OCI-LY1 (cell line): ENCODE data around the gene CDC42BPB.
"Not testable (repeated sequence)": the region's sequence is repeated elsewhere in the genome, so short reads cannot be mapped to it uniquely, and the experiment has no call there.

Experiments used
- H2AFZ ChIP-seq: fragments of 200-600 bp; sonication (generic), shearing (Covaris generic); 2 replicates; pipeline ENCODE4 v1.6.0; 2014; ENCODE audit warnings: antibody characterized with exemption, mild to moderate bottlenecking, low read length
- H3F3A ChIP-seq: fragments of 200-600 bp; sonication (generic), shearing (Covaris generic); 2 replicates; pipeline ENCODE4 v1.6.0; 2014; ENCODE audit warnings: mild to moderate bottlenecking, antibody characterized with exemption, low read length, moderate library complexity; ENCODE audit not compliant: insufficient read depth
- H3K27ac ChIP-seq: fragments of 200-600 bp; sonication (generic); 2 replicates; pipeline ENCODE4 v1.5.1; 2014; ENCODE audit warnings: low read length, mixed run types, mild to moderate bottlenecking, low read depth; ENCODE audit not compliant: poor library complexity, severe bottlenecking
- H3K27me3 ChIP-seq: fragments of 200-600 bp; sonication (generic); 2 replicates; pipeline ENCODE4 v1.6.0; 2014; ENCODE audit warnings: antibody characterized with exemption, mild to moderate bottlenecking, low read length, moderate library complexity; ENCODE audit not compliant: insufficient read depth
- H3K36me3 ChIP-seq: fragments of 200-600 bp; sonication (generic); 2 replicates; pipeline ENCODE4 v1.6.1; 2014; ENCODE audit warnings: mild to moderate bottlenecking, antibody characterized with exemption, low read length, moderate library complexity, mixed read lengths; ENCODE audit not compliant: insufficient read depth
- H3K4me1 ChIP-seq: fragments of 200-600 bp; sonication (generic); 2 replicates; pipeline ENCODE4 v1.5.1; 2014; ENCODE audit warnings: mild to moderate bottlenecking, low read length, moderate library complexity; ENCODE audit not compliant: insufficient read depth, severe bottlenecking
- H3K4me2 ChIP-seq: fragments of 200-600 bp; sonication (generic), shearing (Covaris generic); 2 replicates; pipeline ENCODE4 v1.6.1; 2014; ENCODE audit warnings: low read length
- H3K4me3 ChIP-seq: fragments of 200-600 bp; sonication (generic); 2 replicates; pipeline ENCODE4 v1.5.1; 2014; ENCODE audit warnings: low read length, low read depth, mild to moderate bottlenecking, mixed read lengths; ENCODE audit not compliant: poor library complexity, severe bottlenecking
- H3K79me2 ChIP-seq: fragments of 200-600 bp; shearing (Covaris generic); 2 replicates; pipeline ENCODE4 v1.6.1; 2016; ENCODE audit warnings: mixed run types, low read length, mixed read lengths; ENCODE audit not compliant: insufficient read depth
- H3K9ac ChIP-seq: fragments of 200-600 bp; sonication (generic), shearing (Covaris generic); 2 replicates; pipeline ENCODE4 v1.6.1; 2014; ENCODE audit warnings: mild to moderate bottlenecking, low read length, mixed read lengths
- H3K9me2 ChIP-seq: fragments of 200-600 bp; sonication (generic), shearing (Covaris generic); 2 replicates; pipeline ENCODE4 v1.6.1; 2014; ENCODE audit warnings: low read depth, mild to moderate bottlenecking, low read length, mixed read lengths
- H3K9me3 ChIP-seq: fragments of 200-600 bp; shearing (Covaris generic); 2 replicates; pipeline ENCODE4 v1.6.1; 2014; ENCODE audit warnings: low read length, mixed read lengths
- H4K20me1 ChIP-seq: fragments of 200-600 bp; sonication (generic), shearing (Covaris generic); 2 replicates; pipeline ENCODE4 v1.6.0; 2016; ENCODE audit warnings: mild to moderate bottlenecking, low read length; ENCODE audit not compliant: insufficient read depth
- CTCF ChIP-seq: fragments of 200-600 bp; sonication (generic), shearing (Covaris generic); IDR thresholded peaks from 2 replicates; pipeline ENCODE4 v1.5.1; 2017; ENCODE audit warnings: mild to moderate bottlenecking, antibody characterized with exemption, low read length, moderate library complexity, mixed read lengths
- EZH2 ChIP-seq: fragments of 200-600 bp; sonication (generic), shearing (Covaris generic); IDR thresholded peaks from 2 replicates; pipeline ENCODE4 v1.8.0; 2017; ENCODE audit warnings: borderline replicate concordance, mixed run types, mild to moderate bottlenecking, antibody characterized with exemption, low read length, moderate library complexity, mixed read lengths

The CDC42BPB gene

GRCh38 chr14:103050935-103051334, 6.4 kb downstream of the CDC42BPB start:
- no peaks in the 10 kb centered on the region for H3K79me2 ChIP-seq
- H3K4me1 ChIP-seq, result no peaks in the 10 kb centered on the region
- H3K27me3 ChIP-seq, result no peaks in the 10 kb centered on the region

DNA sequence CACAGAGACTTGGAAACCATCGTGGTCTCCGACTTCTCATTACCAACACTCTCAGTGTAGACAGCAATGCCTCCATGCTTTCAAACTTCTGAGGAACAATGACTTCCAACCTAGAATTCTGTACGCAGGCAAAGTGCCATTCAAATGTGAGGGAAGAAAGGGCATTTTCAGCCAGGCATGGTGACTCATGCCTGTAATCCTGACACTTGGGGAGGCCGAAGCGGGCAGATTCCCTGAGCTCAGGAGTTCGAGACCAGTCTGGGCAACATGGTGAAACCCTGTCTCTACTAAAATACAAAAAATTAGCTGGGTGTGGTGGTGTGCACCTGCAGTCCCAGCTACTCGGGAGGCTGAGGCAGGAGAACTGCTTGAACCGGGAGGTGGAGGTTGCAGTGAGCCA, 9.9 kb downstream of the CDC42BPB start:
- H3K4me1 ChIP-seq, H3K79me2 ChIP-seq, H4K20me1 ChIP-seq, H3K4me2 ChIP-seq, H3K4me3 ChIP-seq, H3K27me3 ChIP-seq, H3K27ac ChIP-seq, H3K36me3 ChIP-seq, H2AFZ ChIP-seq, H3K9ac ChIP-seq, H3K9me3 ChIP-seq, H3K9me2 ChIP-seq, H3F3A ChIP-seq: not testable (repeated sequence)

More at GRCh38 chr14:103050935-103051334, 6.4 kb downstream of the CDC42BPB start:
- no peaks in the 10 kb centered on the region for H3F3A ChIP-seq
- TF ChIP-seq CTCF (no peak), EZH2 (no peak)
- no peak overlapping the region for H3K4me2 ChIP-seq
- H3K4me3 ChIP-seq, result no peak overlapping the region
- H3K36me3 ChIP-seq, result no peaks in the 10 kb centered on the region
- no peaks in the 10 kb centered on the region for H3K9me2 ChIP-seq
- H3K9me3 ChIP-seq, result no peaks in the 10 kb centered on the region
- no peaks in the 10 kb centered on the region for H4K20me1 ChIP-seq
- H2AFZ ChIP-seq, result no peak overlapping the region
- H3K9ac ChIP-seq, result no peak overlapping the region
- no peak overlapping the region for H3K27ac ChIP-seq

- H2AFZ ChIP-seq, result no peak overlapping the region
- H3K9me3 ChIP-seq, result peaks cover 15% of the 10 kb centered on the region
- no peak overlapping the region for H3K4me3 ChIP-seq
- H3K4me2 ChIP-seq, result no peak overlapping the region
- H3K27ac ChIP-seq, result no peak overlapping the region
- H3K9me2 ChIP-seq, result no peaks in the 10 kb centered on the region
- H3K4me1 ChIP-seq, result peaks cover 8% of the 10 kb centered on the region
- H3K36me3 ChIP-seq, result peaks cover 12% of the 10 kb centered on the region
- H3K27me3 ChIP-seq, result no peaks in the 10 kb centered on the region; the same call in 1 of the 2 replicates
- TF ChIP-seq CTCF, result no peak
- H3K9ac ChIP-seq, result no peak overlapping the region
- H3K79me2 ChIP-seq, result no peaks in the 10 kb centered on the region
- H4K20me1 ChIP-seq, result no peaks in the 10 kb centered on the region
- no peaks in the 10 kb centered on the region for H3F3A ChIP-seq
Measured at GRCh38 chr14:103045371-103045869, 11.9 kb downstream of the CDC42BPB start.

- peaks cover 15% of the 10 kb centered on the region for H3K9me3 ChIP-seq
- H4K20me1 ChIP-seq, result no peaks in the 10 kb centered on the region
- no peaks in the 10 kb centered on the region for H3F3A ChIP-seq
- no peak overlapping the region for H3K27ac ChIP-seq
- H2AFZ ChIP-seq, result no peak overlapping the region
- peaks cover 12% of the 10 kb centered on the region for H3K36me3 ChIP-seq
- no peaks in the 10 kb centered on the region; the same call in 1 of the 2 replicates for H3K27me3 ChIP-seq
- no peak overlapping the region for H3K9ac ChIP-seq
- no peak for TF ChIP-seq EZH2
- no peak for TF ChIP-seq CTCF
- no peaks in the 10 kb centered on the region for H3K9me2 ChIP-seq
- H3K79me2 ChIP-seq, result no peaks in the 10 kb centered on the region
- no peak overlapping the region for H3K4me2 ChIP-seq
- H3K4me1 ChIP-seq, result peaks cover 8% of the 10 kb centered on the region
- H3K4me3 ChIP-seq, result no peak overlapping the region
Measured at GRCh38 chr14:103043257-103044015, 13.9 kb downstream of the CDC42BPB start.
